ENCODE measurements around the gene TSSK3.
"Not testable (repeated sequence)": the region's sequence is repeated elsewhere in the genome, so short reads cannot be mapped to it uniquely, and the experiment has no call there.

TSSK3 gene

DNA sequence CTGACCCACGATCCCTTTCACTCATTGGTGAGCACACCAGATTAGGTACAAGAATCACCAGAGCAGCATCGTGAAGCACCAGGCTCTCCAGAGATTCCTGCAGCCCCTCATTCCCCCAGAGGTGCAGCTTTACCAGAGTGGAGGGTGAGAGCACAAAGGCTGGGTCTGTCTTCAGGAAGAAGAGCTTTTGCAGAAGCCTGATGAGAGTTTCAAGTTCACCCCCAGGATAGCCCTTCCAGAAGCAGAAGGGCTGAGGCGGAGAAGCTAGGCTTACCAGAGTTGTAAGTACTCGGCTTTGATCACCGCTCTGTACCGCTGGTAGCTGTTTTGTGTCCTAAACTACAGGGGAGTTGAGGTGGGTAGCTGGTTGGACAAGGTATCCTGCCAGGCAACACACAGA lies 3.1 kb downstream of the TSSK3 start:
- no peak for DNase-seq

DNA sequence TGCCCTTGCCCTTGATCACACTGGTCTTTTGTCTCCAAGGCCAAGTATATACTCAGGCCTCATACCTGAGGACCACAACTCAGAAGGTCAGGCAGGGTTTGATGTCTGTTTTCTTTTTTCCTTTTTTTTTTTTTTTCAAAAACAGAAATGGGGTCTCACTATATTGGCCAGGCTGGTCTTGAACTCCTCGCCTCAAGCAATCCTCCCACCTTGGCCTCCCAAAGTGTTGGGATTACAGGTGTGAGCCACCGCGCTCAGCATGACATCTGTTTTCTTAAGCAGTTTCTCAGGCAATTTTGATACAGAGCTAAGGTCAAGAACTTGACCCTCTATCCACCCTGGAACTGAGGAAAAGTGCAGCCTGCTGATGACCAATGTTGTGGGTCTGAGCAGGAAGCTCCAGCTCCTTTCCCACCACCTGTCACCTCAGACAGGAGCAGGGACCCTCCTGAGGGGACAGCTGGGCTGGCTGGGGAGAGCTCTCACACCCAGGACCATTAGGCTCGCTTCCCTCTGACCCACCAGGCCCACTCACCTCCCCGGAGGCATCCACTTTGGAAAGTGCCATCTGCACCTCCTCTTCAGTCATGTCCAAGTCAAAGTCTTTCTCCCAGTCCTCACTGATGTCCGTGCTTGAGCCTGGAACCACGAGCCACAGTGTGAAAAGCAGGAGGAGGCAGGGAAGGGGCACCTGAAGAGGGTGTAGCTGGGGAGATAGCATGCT lies 5.7 kb downstream of the TSSK3 start:
- no peak for DNase-seq

DNA sequence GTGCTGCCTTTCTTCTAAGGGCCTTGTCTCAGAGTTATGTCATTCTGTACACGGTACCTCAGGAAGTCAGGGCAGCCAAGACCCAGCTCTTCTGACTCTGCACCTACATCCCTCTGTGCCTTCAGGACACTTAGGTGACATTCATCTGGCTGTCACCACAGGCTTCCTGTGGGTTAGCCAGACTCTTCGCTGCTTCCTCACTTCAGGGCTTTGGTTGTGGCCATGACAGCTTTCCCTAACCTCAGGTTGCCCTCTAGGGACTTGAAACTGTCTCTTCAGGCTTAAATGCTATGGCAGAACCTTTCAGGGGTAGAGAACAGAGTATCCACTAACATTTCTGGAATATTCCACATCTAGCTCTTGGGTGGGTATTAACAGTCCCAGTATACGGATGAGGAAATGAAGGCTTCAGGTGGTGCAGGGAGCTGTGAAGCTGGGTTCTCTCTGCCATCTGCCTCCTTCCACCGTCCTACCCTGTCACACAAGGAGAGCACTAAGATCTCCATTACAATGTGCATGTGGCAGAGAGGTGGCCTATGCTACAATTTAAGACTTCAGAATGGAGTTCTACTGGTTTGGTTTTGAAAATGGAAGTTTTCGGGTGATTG lies 9.9 kb downstream of the TSSK3 start:
- DNase-seq: peak in 1 of 4 experiments; percentile 19

DNA sequence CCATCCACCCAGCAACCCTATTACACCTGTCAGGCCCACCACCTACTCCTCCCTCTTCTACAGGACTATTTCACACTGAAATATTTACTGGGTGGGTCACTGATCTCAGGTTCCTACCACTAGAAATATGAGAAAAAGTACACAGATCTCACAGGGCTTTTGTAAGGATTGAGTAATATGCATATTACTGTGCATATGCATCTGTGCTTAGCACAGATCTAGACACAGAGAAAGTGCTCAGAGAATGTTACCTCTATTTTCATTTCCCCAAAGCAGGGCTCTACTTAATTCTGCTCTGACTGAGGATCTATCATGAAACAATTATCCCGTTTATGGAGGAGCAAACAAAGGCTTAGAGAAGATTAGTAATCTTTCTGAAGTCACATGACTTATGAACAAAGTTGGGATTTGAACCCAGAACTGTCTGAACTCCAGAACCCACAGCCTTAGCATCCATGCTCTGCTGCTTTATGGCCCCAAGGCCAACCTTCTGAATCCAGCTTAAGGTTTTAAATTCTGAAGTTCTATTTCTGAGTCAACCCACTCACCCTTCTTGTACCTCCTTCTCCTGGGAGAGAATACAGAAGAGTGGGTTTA lies 11.8 kb downstream of the TSSK3 start:
- no peak for DNase-seq

DNA sequence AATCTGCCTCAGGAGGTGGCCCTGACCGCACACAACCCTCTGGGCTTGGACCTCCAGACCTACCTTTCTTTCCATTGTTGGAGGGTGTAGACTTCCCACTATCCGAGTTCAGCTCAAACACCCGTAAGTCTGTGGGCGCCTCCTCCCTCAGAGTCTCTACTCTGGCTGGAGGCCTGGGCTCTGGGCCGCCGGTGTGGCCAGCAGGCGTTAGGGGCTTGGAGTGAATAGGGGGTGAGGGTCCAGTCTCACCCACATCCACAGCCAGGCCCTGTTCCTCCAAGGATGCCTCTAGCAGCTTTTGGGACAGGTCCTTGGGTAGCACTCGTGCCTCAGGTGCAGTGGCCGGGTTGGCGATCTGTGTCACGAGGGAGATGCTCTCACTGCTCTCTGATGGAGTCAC lies 13.9 kb downstream of the TSSK3 start:
- DNase-seq: no peak

DNA sequence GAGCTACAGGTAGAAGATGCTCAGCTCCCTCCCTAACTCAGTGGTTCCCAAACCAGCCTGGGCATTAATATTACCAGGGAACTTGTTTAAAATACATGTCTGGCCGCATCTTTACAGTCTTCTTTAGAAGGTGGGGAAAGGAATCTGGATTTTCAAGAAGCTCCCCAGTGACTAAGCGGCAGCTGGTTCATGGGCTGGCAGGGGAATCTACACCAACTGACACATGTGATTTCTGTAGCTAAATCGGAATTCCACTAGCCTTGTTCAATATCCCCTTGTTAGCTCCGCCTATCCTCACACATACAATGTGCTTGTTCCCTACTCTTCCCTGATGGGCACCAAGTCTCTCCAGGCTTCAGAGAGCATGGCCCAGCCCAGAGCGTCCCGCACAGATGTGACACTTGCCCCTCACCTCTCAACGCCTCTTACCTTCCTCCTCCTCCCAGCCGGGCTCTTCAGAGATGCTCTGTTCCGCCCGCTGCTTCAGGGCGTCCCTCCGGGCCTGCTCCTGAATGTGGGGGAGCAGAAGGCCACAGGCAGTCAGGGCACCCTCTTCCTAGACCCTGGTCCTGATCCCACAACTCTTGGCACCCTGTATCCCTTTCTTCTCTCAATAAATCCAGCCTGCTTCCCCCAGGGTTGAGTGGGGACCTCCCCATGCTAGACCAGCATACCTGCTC lies 15.3 kb downstream of the TSSK3 start:
- DNase-seq: no peak

DNA sequence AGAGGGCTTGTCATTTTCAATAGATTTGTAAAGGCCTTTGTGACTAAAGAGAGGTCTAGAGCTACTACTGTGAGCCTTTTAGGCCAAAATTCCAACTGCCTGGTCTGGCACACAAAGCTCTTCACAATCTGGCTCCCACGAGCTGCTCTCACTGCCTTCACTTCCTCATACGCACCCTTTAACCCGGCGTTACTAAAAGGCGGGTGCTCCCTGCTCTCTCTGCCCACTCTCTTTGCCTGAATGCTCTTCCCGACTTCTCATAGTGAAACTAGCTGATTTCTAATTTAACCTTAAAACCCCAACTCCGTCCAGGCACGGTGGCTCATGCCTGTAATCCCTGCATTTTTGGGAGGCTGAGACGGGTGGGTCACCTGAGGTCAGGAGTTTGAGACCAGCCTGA lies 17.7 kb downstream of the TSSK3 start:
- DNase-seq: no peak

DNA sequence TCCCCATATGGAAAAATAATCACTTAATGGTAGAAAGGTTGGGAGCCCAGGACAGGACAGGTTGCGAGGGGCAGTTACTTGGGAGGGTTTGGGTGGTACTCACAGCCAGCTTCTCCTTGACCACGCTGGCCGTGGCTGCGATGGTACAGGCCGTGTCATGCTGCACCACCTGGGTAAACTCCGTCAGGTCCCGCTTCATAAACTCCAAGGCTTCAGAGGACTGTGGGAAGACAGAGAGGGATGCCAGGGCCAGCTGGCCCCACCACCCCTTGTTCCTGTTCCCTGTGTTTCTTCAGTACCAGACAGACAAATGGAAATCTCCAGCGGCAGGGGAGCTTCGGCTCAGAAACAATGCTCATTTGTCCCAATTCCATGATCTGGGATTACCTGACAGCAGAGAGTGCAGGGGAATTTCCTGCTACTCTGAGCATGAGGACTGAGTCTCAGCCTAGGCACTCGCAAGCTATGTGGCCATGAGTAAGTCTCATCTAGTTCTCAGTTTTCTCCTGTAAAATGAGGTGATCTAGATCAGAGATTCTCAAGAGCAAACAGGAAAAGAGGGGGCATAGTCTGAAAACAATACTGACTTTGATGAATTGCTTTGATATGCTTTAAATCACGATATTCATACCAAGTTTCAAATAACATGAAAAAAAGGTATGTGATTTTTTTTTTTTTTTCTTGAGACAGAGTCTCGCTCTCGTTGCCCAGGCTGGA lies 24.5 kb downstream of the TSSK3 start:
- DNase-seq: no peak

DNA sequence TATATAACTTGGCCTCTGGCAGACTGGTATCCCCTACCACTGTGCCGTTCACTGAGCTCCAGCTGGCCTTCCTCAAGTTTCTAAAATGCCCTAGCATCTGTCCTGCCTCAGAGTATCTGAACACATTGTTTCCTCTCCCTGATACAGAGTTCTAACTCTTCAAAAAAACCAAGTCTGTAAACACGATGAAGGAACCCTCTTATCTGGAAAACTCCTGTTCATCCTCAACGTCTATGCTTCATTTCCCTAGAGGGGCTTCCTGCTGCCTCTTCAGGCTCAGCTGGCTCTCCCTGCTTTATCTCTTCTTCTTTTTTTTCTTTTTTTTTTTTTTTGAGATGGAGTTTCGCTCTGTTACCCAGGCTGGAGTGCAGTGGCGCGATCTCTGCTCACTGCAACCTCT lies 26.3 kb downstream of the TSSK3 start:
- DNase-seq: no peak

DNA sequence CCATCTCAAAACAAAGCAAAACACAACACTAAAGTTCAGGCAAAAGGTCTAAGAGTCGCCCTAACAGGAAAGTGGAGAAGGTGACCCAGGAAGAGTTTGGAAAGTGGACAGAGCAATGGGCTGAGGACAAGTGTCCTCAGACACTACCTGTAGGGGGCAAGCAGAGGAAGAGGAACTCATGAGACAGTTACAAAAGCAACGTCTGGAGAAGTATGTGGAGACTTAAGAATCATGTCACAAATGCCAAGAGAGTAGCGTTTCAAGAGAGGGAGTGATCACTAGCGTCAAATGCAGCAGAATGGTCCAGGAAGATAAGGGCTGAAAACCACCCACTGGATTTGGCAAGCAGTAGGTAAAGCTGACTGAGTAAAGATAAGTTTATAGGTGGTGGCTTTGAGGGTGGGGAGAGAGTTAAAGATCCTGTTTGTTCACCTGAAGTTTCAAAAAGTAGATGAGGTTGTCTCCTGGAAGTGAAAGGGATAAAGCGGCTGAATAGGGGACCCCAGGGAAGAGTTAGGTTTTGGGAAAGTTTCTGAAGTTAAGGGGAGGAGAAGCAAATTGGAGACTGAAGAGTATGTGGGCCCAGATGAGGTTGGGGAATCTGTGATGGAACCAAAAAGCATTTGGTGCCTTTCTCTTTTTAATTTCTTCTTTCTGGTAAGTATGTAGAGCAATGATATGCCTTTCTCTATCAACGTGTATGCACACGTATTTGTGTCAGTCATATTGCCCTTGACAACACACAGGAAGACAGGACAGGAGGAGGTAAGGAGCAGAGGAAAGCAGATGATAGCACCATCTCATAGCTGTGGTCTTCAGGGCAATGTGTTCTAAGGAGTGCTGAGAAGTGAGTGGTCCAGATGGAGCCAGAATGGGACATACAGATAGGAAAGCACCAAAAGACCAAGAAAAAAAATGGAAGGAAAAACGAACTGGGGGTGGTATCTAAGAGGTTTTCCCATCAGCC lies 28.8 kb downstream of the TSSK3 start:
- no peak for DNase-seq

DNA sequence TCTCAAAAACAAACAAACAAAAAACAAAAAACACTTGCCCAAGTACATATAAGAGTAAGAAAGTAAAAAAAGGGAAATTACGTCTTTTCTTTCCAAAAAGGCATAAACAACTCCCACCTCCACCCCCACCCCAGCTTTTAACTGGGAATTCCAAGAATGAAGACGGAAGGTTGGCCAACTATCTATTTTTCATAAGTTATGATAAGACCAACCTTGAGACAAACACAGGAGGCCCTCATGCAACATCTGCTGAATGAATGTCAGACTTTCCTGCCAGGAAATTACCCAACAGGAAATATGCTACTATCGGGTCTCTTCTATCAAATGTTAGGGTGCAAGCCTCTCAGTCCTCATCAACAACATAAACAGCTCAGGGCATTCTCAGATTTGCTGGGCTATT lies 30.0 kb downstream of the TSSK3 start:
- DNase-seq: no peak

DNA sequence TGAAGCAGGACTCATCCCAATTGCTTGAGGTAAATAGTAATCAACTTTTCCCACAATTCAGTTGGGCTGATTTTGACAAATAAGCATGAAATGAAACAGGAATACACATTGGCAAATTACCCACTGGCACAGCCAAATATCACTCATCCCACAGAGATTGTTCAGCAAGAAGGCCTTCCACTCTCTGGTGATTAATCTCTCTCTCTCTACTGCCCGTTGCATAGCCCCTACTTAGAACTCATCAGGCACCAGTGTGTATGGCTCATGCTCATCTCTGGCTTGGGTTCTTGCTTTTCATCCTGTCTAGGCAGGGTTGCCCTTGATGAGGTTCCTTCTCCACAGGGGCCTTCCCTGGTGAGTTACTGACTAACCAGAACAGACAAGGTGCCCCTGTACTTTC lies 30.8 kb downstream of the TSSK3 start:
- no peak for DNase-seq

DNA sequence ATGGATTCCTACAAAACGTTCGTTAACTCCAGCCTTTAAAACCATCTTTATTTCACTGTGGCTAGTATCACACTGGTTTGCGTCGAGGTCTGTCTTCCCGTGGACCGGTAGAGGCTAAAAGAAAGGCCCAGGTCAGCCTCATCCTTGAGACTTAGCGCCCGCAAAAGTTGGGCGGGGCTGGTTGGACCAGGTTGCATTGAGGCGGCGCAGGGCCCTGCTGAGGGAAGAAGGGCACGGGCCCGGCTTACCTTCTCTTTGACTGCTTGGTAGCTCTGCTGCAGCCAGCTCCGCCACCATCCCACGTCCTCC lies 31.4 kb downstream of the TSSK3 start:
- peak in 1 of 4 experiments; percentile 24 for DNase-seq

DNA sequence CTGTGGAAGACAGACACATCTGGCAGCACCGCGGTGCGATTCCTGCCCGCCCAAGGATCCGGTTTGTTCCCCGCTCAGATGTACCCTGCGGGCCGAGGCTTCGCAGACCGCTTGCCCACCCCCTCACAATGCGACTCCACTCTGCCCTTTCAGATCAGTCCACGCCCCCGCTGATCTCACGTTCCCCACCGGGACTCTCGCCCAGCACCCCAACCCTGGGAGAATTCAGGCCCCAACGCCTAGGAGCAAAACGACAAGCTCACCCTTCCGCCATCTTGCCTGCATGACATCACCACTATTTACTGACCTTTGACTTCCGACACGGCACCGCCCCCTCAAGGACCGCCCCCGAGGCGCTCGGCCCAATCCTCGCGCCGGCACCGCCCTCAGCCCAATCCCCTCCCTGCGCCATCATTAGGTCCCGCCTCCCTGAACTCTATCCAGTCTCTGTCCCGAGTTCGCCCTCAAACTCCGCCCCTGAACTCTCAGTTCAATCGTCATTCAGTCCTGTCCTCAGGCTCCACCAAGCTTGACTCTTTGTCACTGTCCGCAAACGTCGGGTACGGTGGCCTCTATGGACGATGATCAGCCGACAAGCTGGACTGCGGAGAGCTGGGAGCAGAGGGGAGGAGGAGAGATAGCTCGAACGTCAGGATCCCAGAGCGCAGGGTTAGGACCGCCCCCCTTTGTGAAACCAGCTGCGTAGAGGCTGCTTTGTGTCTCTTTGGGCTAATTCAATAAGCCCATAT lies 32.0 kb downstream of the TSSK3 start, which contains the start of gene BSDC1:
Gene BSDC1, minus strand, starts transcription at position 301 of the 749 bp plus-strand sequence. Its CDS starts 27 bp downstream, at position 274.
- peak; percentile 88 to 96 (median 92) for DNase-seq

DNA sequence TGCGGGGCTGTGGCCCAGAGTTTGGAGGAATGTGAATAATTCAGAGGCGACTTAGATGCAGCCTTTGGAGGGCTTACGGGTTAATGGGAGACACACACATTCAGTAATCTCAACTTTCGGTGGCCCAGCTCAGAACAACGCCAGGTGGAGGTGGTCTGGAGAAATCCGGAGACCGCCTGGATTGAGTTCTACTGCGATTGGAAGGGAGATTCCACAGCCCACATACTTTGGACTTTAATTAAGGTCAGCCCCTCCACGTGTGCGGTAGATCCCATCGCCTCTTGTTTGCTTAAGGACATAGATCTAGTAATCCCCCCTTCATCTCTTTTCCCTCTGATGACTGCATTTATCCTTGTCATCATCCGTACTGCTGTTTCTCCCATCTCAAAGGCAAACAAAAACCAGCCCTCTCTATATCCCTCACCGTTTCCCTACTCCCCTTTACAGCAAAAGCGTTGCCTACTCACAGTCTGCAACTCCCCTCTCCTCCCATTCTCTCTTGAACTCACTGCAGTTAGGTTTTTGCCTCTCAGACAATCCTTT lies 32.6 kb downstream of the TSSK3 start:
- no peak for DNase-seq

DNA sequence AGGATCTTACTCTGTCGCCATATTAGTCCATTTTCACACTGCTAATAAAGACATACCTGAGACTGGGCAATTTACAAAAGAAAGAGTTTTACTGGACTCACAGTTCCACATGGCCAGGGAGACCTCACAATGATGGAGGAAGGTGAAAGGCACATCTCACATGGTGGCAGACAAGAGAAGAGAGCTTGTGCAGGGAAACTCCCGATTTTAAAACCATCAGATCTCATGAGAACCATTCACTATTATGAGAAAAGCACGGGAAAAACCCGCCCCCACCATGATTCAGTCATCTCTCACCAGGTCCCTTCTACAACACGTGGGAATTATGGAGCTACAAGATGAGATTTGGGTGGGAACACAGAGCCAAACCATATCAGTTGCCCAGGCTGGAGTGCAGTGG lies 34.2 kb downstream of the TSSK3 start:
- not testable (repeated sequence) for DNase-seq

DNA sequence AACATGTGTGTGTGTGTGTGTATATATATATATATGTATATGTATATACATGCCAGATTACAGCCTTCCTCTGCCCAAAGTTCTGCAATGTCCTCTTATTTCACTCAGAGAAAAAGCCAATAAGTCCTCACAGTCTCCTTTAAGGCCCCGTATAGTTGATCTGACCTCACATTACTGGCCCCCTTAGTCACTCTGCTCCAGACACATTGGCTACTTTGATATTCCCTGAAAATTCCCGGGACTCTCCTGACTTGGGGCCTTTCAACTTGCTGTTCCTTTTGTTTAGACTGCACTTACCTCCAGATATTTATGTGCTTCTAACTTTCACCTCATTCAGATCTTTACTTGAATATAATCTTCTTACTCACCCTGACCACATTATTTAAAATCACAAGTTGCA lies 36.1 kb downstream of the TSSK3 start:
- DNase-seq: no peak

DNA sequence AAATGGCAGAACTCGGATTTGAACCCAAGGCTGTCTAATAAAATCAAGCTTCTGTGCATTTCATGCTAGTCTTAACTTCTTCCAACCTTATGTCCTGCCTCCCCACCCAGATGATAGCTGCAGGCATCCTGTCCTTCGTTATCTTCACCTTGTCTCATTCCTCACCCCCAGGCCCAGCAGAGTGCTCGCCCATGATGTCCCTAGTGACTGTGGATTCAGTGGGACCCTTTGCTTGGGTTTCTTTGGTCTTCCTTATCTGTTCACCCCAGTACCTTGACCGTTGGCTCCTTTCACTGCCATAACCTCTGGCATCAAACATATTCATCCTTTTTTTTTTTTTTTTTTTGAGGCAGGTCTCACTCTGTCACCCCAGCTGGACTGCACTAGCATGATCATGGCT lies 37.5 kb downstream of the TSSK3 start:
- no peak for DNase-seq

DNA sequence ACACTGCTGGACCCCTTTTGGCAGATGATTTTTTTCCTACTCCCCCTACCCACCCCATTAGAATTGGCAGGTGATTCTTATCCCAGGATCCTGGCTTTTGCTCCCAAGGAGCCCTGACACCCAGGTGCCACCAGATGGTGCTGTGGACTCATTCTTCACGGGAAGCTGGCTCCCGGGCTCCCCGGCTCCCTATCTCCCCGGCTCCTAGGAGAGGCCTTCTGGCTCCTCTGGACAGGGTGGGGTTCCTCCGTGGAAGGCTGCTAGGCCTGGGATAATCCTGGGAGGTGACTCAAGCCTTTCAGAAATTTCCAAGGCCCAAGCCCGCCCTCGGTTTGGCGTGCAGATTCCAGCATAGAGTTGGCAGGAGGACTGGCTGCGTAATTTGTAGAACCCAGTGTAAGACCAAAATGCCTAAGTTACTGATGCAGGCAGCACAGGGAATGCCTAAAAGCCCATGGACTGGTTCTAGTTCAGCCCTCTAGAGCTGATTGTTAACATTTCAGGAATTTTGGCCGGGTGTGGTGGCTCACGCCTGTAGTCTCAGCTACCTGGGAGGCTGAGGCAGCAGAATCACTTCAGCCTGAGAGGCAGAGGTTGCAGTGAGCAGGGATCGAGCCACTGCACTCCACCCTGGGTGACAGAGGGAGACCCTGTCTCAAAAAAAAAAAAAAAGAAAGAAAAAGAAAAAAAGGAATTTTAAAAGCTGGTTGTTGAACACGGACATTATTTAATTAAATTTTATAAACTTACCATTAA lies 38.7 kb downstream of the TSSK3 start:
- peak in 3 of 4 experiments; percentile 5 to 34 (median 10) for DNase-seq

DNA sequence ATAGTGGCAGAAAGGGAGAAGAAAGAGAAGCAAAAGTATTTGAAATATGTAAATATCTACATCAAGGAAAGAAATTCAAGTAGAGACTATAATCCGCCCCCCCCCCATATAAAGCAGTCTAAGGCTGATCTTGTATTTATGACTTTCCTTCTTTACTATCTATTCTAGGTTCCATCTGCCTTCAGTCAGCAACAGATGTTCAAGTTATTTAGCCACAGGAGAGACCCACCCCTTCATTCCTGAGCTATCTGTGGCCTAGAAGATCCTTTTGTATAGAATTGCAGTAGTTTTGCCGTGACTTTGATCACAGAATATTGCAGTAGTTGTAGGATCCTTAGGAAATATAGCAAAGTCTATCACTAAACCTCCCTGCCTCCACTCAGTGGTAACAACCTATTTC lies 42.6 kb downstream of the TSSK3 start:
- no peak for DNase-seq
